ENCODE data around the gene PLEKHG4.

The PLEKHG4 gene

GRCh38 chr16:67247192-67248072 is 31.9 kb upstream of the PLEKHG4 start, which contains the start of gene FHOD1:
Gene FHOD1, minus strand, starts transcription at chr16:67247481. Its CDS starts 71 bp downstream, at chr16:67247410.
- H3K18ac ChIP-seq (ENCODE audit: low read length), result peak within 1 kb of the TSS; percentile 85
- peak within 1 kb of the TSS; percentile 86 for H2BK5ac ChIP-seq (ENCODE audit: low read depth, low read length, poor library complexity)
- DNase-seq, result peak; percentile 96 to 98
- peak within 1 kb of the TSS; percentile 22 for H3K4ac ChIP-seq (ENCODE audit: low read depth, low read length)
- H2BK120ac ChIP-seq (ENCODE audit: insufficient read depth, low read length, poor library complexity), result peak within 1 kb of the TSS; percentile 60
- peak within 1 kb of the TSS; percentile 46 for H2BK12ac ChIP-seq (ENCODE audit: low read length)
- H3K4me2 ChIP-seq (ENCODE audit: low read length), result peak within 1 kb of the TSS; percentile 96
- H3K4me1 ChIP-seq (ENCODE audit: control insufficient read depth in 1 of 2, insufficient read depth in 2 of 2, low read length in 2 of 2), result peaks cover 39 to 43% of the 10 kb centered on the region in 2 experiments
- H3K4me3 ChIP-seq (ENCODE audit: low read depth, low read length), result peak within 1 kb of the TSS; percentile 80
- WGBS (ENCODE audit: extremely low coverage, insufficient coverage, insufficient read length), result no CpG with 5 or more reads among the region's 60 CpGs
- H3K27me3 ChIP-seq (ENCODE audit: insufficient read depth, low read length), result peaks cover 27% of the 10 kb centered on the region
- no peak within 1 kb of the TSS for H3K23ac ChIP-seq (ENCODE audit: low read length)
- peaks cover 20% of the 10 kb centered on the region for H3K79me1 ChIP-seq (ENCODE audit: low read length)
- H3K79me2 ChIP-seq (ENCODE audit: control insufficient read depth, insufficient read depth, low read length, poor library complexity), result peaks cover 3% of the 10 kb centered on the region
- H3K36me3 ChIP-seq (ENCODE audit: control insufficient read depth in 1 of 2, insufficient read depth in 2 of 2, low read length in 2 of 2), result no peaks in the 10 kb centered on the region
- H3K14ac ChIP-seq (ENCODE audit: low read length), result peak within 1 kb of the TSS; percentile 78
- peak within 1 kb of the TSS; percentile 70 for H4K8ac ChIP-seq (ENCODE audit: low read depth, low read length)
- H2AFZ ChIP-seq (ENCODE audit: insufficient read depth, low read length, poor library complexity), result peak within 1 kb of the TSS; percentile 88
- no peak within 1 kb of the TSS for H2AK5ac ChIP-seq (ENCODE audit: low read length)
- H4K91ac ChIP-seq (ENCODE audit: low read depth, low read length), result peak within 1 kb of the TSS; percentile 74
- H3K9ac ChIP-seq (ENCODE audit: low read length), result peak within 1 kb of the TSS; percentile 50
- H4K12ac ChIP-seq (ENCODE audit: low read depth, low read length), result peak within 1 kb of the TSS; percentile 49
- H3K27ac ChIP-seq (ENCODE audit: low read depth, low read length), result peak within 1 kb of the TSS; percentile 93
- H3K9me3 ChIP-seq (ENCODE audit: insufficient read depth, low read depth, low read length), result no peaks in the 10 kb centered on the region

DNA sequence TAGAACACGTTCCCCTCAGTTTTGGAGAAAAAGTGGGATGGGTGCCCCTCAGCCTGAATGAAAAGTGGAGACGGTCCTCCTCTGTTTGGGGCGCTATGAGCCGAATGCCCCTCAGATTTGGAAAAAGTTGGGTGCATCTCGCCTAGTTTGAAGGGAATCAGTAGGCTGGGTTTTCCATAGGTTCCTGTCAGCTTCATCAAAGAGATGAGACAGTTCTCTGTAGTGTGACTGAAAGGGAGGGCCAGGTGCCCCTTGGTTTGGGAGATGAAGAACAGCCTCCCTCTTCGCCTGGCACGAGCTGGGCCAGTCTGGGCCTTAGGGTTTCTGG is 31.3 kb upstream of the PLEKHG4 start:
- no peak overlapping the region for H2AFZ ChIP-seq (ENCODE audit: insufficient read depth, low read length, poor library complexity)
- DNase-seq, result no peak
- no peak overlapping the region for H2AK5ac ChIP-seq (ENCODE audit: low read length)
- peaks cover 1% of the 10 kb centered on the region for H3K9me3 ChIP-seq (ENCODE audit: insufficient read depth, low read depth, low read length)
- no peak overlapping the region for H3K4ac ChIP-seq (ENCODE audit: low read depth, low read length)
- peaks cover 27% of the 10 kb centered on the region for H3K27me3 ChIP-seq (ENCODE audit: insufficient read depth, low read length)
- H3K18ac ChIP-seq (ENCODE audit: low read length), result no peak overlapping the region
- no peak overlapping the region for H4K8ac ChIP-seq (ENCODE audit: low read depth, low read length)
- H2BK5ac ChIP-seq (ENCODE audit: low read depth, low read length, poor library complexity), result no peak overlapping the region
- no peak overlapping the region for H2BK12ac ChIP-seq (ENCODE audit: low read length)
- peak overlapping the region; percentile 57 for H3K4me3 ChIP-seq (ENCODE audit: low read depth, low read length)
- H3K79me2 ChIP-seq (ENCODE audit: control insufficient read depth, insufficient read depth, low read length, poor library complexity), result peaks cover 3% of the 10 kb centered on the region
- H2BK120ac ChIP-seq (ENCODE audit: insufficient read depth, low read length, poor library complexity), result no peak overlapping the region
- no peak overlapping the region for H3K14ac ChIP-seq (ENCODE audit: low read length)
- H4K12ac ChIP-seq (ENCODE audit: low read depth, low read length), result no peak overlapping the region
- H3K9ac ChIP-seq (ENCODE audit: low read length), result no peak overlapping the region
- H3K27ac ChIP-seq (ENCODE audit: low read depth, low read length), result no peak overlapping the region
- H4K91ac ChIP-seq (ENCODE audit: low read depth, low read length), result no peak overlapping the region
- peaks cover 20% of the 10 kb centered on the region for H3K79me1 ChIP-seq (ENCODE audit: low read length)
- peak overlapping the region; percentile 74 for H3K4me2 ChIP-seq (ENCODE audit: low read length)
- WGBS (ENCODE audit: extremely low coverage, insufficient coverage, insufficient read length), result no CpG with 5 or more reads among the region's 7 CpGs
- no peaks in the 10 kb centered on the region for H3K36me3 ChIP-seq (ENCODE audit: control insufficient read depth in 1 of 2, insufficient read depth in 2 of 2, low read length in 2 of 2)
- H3K23ac ChIP-seq (ENCODE audit: low read length), result no peak overlapping the region
- H3K4me1 ChIP-seq (ENCODE audit: control insufficient read depth in 1 of 2, insufficient read depth in 2 of 2, low read length in 2 of 2), result peaks cover 37 to 43% of the 10 kb centered on the region in 2 experiments

GRCh38 chr16:67248401-67249177 is 30.7 kb upstream of the PLEKHG4 start, which contains the start of gene SLC9A5:
Gene SLC9A5, plus strand, starts transcription at chr16:67248979. Its CDS starts 36 bp downstream, at chr16:67249015.
- H4K8ac ChIP-seq (ENCODE audit: low read depth, low read length), result no peak within 1 kb of the TSS
- no peak within 1 kb of the TSS for H2BK5ac ChIP-seq (ENCODE audit: low read depth, low read length, poor library complexity)
- H3K27ac ChIP-seq (ENCODE audit: low read depth, low read length), result no peak within 1 kb of the TSS
- H2AFZ ChIP-seq (ENCODE audit: insufficient read depth, low read length, poor library complexity), result peak within 1 kb of the TSS; percentile 43
- peak within 1 kb of the TSS; percentile 57 for H3K4me3 ChIP-seq (ENCODE audit: low read depth, low read length)
- H3K9ac ChIP-seq (ENCODE audit: low read length), result no peak within 1 kb of the TSS
- peaks cover 27% of the 10 kb centered on the region for H3K27me3 ChIP-seq (ENCODE audit: insufficient read depth, low read length)
- H3K4ac ChIP-seq (ENCODE audit: low read depth, low read length), result no peak within 1 kb of the TSS
- no peak within 1 kb of the TSS for H4K12ac ChIP-seq (ENCODE audit: low read depth, low read length)
- H3K14ac ChIP-seq (ENCODE audit: low read length), result no peak within 1 kb of the TSS
- H3K79me1 ChIP-seq (ENCODE audit: low read length), result peaks cover 20% of the 10 kb centered on the region
- no peak within 1 kb of the TSS for H3K23ac ChIP-seq (ENCODE audit: low read length)
- H2BK12ac ChIP-seq (ENCODE audit: low read length), result no peak within 1 kb of the TSS
- H4K91ac ChIP-seq (ENCODE audit: low read depth, low read length), result no peak within 1 kb of the TSS
- H2AK5ac ChIP-seq (ENCODE audit: low read length), result no peak within 1 kb of the TSS
- H3K18ac ChIP-seq (ENCODE audit: low read length), result peak within 1 kb of the TSS; percentile 36
- DNase-seq, result peak in 1 of 2 donors; percentile 5
- H3K79me2 ChIP-seq (ENCODE audit: control insufficient read depth, insufficient read depth, low read length, poor library complexity), result peaks cover 3% of the 10 kb centered on the region
- no peak within 1 kb of the TSS for H2BK120ac ChIP-seq (ENCODE audit: insufficient read depth, low read length, poor library complexity)
- H3K36me3 ChIP-seq (ENCODE audit: control insufficient read depth in 1 of 2, insufficient read depth in 2 of 2, low read length in 2 of 2), result no peaks in the 10 kb centered on the region
- H3K4me1 ChIP-seq (ENCODE audit: control insufficient read depth in 1 of 2, insufficient read depth in 2 of 2, low read length in 2 of 2), result peaks cover 35 to 40% of the 10 kb centered on the region in 2 experiments
- no CpG with 5 or more reads among the region's 75 CpGs for WGBS (ENCODE audit: extremely low coverage, insufficient coverage, insufficient read length)
- peak within 1 kb of the TSS; percentile 96 for H3K4me2 ChIP-seq (ENCODE audit: low read length)
- H3K9me3 ChIP-seq (ENCODE audit: insufficient read depth, low read depth, low read length), result peaks cover 1% of the 10 kb centered on the region

GRCh38 chr16:67249178-67250044 is 29.9 kb upstream of the PLEKHG4 start:
- Histone ChIP-seq H3K9ac (ENCODE audit: low read length) (no peak overlapping the region), H3K4me2 (ENCODE audit: low read length) (peak overlapping the region; percentile 74), H3K23ac (ENCODE audit: low read length) (no peak overlapping the region), H3K4ac (ENCODE audit: low read depth, low read length) (no peak overlapping the region), H2BK5ac (ENCODE audit: low read depth, low read length, poor library complexity) (no peak overlapping the region), H3K9me3 (ENCODE audit: insufficient read depth, low read depth, low read length) (peaks cover 1% of the 10 kb centered on the region), H3K18ac (ENCODE audit: low read length) (peak overlapping the region; percentile 36), H3K79me1 (ENCODE audit: low read length) (peaks cover 17% of the 10 kb centered on the region), H3K14ac (ENCODE audit: low read length) (no peak overlapping the region), H4K91ac (ENCODE audit: low read depth, low read length) (no peak overlapping the region), H4K8ac (ENCODE audit: low read depth, low read length) (no peak overlapping the region), H3K36me3 (ENCODE audit: control insufficient read depth in 1 of 2, insufficient read depth in 2 of 2, low read length in 2 of 2) (no peaks in the 10 kb centered on the region), H3K4me1 (ENCODE audit: control insufficient read depth in 1 of 2, insufficient read depth in 2 of 2, low read length in 2 of 2) (peaks cover 27 to 32% of the 10 kb centered on the region in 2 experiments), H2AK5ac (ENCODE audit: low read length) (no peak overlapping the region), H3K27me3 (ENCODE audit: insufficient read depth, low read length) (peaks cover 27% of the 10 kb centered on the region), H4K12ac (ENCODE audit: low read depth, low read length) (no peak overlapping the region), H2BK12ac (ENCODE audit: low read length) (no peak overlapping the region), H2BK120ac (ENCODE audit: insufficient read depth, low read length, poor library complexity) (no peak overlapping the region), H3K4me3 (ENCODE audit: low read depth, low read length) (peak overlapping the region; percentile 17), H3K79me2 (ENCODE audit: control insufficient read depth, insufficient read depth, low read length, poor library complexity) (peaks cover 3% of the 10 kb centered on the region), H3K27ac (ENCODE audit: low read depth, low read length) (no peak overlapping the region), H2AFZ (ENCODE audit: insufficient read depth, low read length, poor library complexity) (no peak overlapping the region)
- no CpG with 5 or more reads among the region's 22 CpGs for WGBS (ENCODE audit: extremely low coverage, insufficient coverage, insufficient read length)
- no peak for DNase-seq

Measured in trophoblast cell (in vitro differentiated cells and primary cell).